B cell (primary cell): Measurements from ENCODE around the gene STAT5B. TPM values are rescaled to one million over a fixed set of nuclear protein-coding genes. Genes with fewer than 3 reads are reported as not detected.

Experiments used
- ATAC-seq: fragments of 200-7000 bp; cut with Tn5 transposase; one replicate; pipeline ENCODE4 v1.10.0; 2021; ENCODE audit warnings: low read depth, mild to moderate bottlenecking, moderate number of reproducible peaks, moderate library complexity
- CTCF ChIA-PET: fragments of 350-600 bp; sonication (Branson Sonifier 250); formaldehyde crosslinking; loops from one replicate; lab custom pipeline; 2021; ENCODE audit warnings: antibody characterized with exemption, inconsistent platforms; lab: Charles Lee
- POLR2A ChIA-PET: fragments of 350-600 bp; sonication (Branson Sonifier 250); formaldehyde crosslinking; loops from one replicate; lab custom pipeline; 2021; ENCODE audit warnings: antibody characterized with exemption; lab: Charles Lee
- DNase-seq: peaks from one replicate; pipeline ENCODE4 v3.0.0; 2013
- H2AFZ ChIP-seq: 2 replicates; pipeline ENCODE4 v1.6.1; 2012; ENCODE audit warnings: mild to moderate bottlenecking, low read depth, low read length; ENCODE audit not compliant: insufficient read depth, poor library complexity, severe bottlenecking
- H3K27ac ChIP-seq, 2 donors: 1 replicate in 1 of 2; 2 replicates in 1 of 2; pipeline ENCODE4 v1.5.1; 2012 to 2013; ENCODE audit warnings: low read length in 2 of 2, mild to moderate bottlenecking in 2 of 2, moderate library complexity in 1 of 2
- H3K27me3 ChIP-seq, 4 experiments: fragments of 200-600 bp in 1 of 4; sonication (generic) in 1 of 4; replicated peaks in 1 of 4; 1 replicate in 2 of 4; 2 replicates in 2 of 4; pipeline versions ENCODE4 v1.6.1 to v1.7.0; 2013 to 2016; ENCODE audit warnings: low read length in 3 of 4, mild to moderate bottlenecking in 2 of 4, mixed read lengths in 1 of 4, moderate library complexity in 1 of 4; ENCODE audit not compliant: insufficient read depth in 4 of 4, control insufficient read depth in 3 of 4; ENCODE audit errors: control extremely low read depth in 1 of 4
- H3K36me3 ChIP-seq, 2 experiments: replicated peaks in 1 of 2; 1 replicate in 1 of 2; 2 replicates in 1 of 2; pipeline versions ENCODE4 v1.6.1 to v1.7.1; 2013; ENCODE audit warnings: low read length in 1 of 2; ENCODE audit not compliant: insufficient read depth in 2 of 2, control insufficient read depth in 1 of 2; ENCODE audit errors: control extremely low read depth in 1 of 2, extremely low read depth in 1 of 2
- H3K4me1 ChIP-seq, 2 donors: fragments of 200-600 bp in 1 of 2; sonication (generic) in 1 of 2; 1 replicate in 1 of 2; 2 replicates in 1 of 2; pipeline versions ENCODE4 v1.5.1 to v1.6.1; 2013 to 2017; ENCODE audit warnings: low read length in 2 of 2; ENCODE audit not compliant: control insufficient read depth in 2 of 2, insufficient read depth in 2 of 2
- H3K4me2 ChIP-seq: replicated peaks from 2 replicates; pipeline ENCODE3; 2012; ENCODE audit warnings: mild to moderate bottlenecking, low read depth, low read length; ENCODE audit not compliant: poor library complexity, severe bottlenecking
- H3K4me3 ChIP-seq, 5 experiments: fragments of 200-600 bp in 1 of 5; sonication (generic) in 1 of 5; 1 replicate in 3 of 5; 2 replicates in 2 of 5; pipeline versions ENCODE4 v1.5.1 to v1.7.0; 2011 to 2016; ENCODE audit warnings: low read length in 4 of 5, mild to moderate bottlenecking in 4 of 5, low read depth in 2 of 5, control low read depth in 1 of 5, moderate library complexity in 1 of 5; ENCODE audit not compliant: insufficient read depth in 1 of 5; ENCODE audit errors: control extremely low read depth in 1 of 5, extremely low read depth in 1 of 5
- H3K79me2 ChIP-seq: fragments of 200-600 bp; sonication (generic); one replicate; pipeline ENCODE4 v1.6.0; 2016; ENCODE audit warnings: low read length; ENCODE audit not compliant: control insufficient read depth, insufficient read depth
- H3K9ac ChIP-seq: fragments of 200-600 bp; sonication (generic); 2 replicates; pipeline ENCODE4 v1.6.1; 2017; ENCODE audit warnings: mild to moderate bottlenecking, low read length, moderate library complexity
- H3K9me3 ChIP-seq, 3 donors: one replicate each; pipeline versions ENCODE4 v1.6.1 to v1.7.1; 2013; ENCODE audit warnings: low read length in 2 of 3; ENCODE audit not compliant: control insufficient read depth in 2 of 3, insufficient read depth in 1 of 3; ENCODE audit errors: control extremely low read depth in 1 of 3
- H4K20me1 ChIP-seq: 2 replicates; pipeline ENCODE4 v1.6.0; 2012; ENCODE audit warnings: mild to moderate bottlenecking, low read length; ENCODE audit not compliant: insufficient read depth, control insufficient read depth, poor library complexity, severe bottlenecking
- H3K27ac Mint-ChIP-seq: one replicate; pipeline ENCODE4 v1.8.0; 2021; ENCODE audit warnings: mixed read lengths
- H3K27me3 Mint-ChIP-seq: one replicate; pipeline ENCODE4 v1.8.0; 2021; ENCODE audit warnings: mixed read lengths
- H3K4me1 Mint-ChIP-seq: one replicate; pipeline ENCODE4 v1.8.0; 2021; ENCODE audit warnings: mixed read lengths
- H3K4me3 Mint-ChIP-seq: one replicate; pipeline ENCODE4 v1.8.0; 2021; ENCODE audit warnings: mixed read lengths
- H3K9me3 Mint-ChIP-seq: one replicate; pipeline ENCODE4 v1.8.0; 2022; ENCODE audit warnings: mixed read lengths; ENCODE audit not compliant: insufficient read depth
- CTCF ChIP-seq: fragments of 200-600 bp; IDR thresholded peaks from one replicate; pipeline ENCODE4 v1.8.0; 2022; ENCODE audit warnings: antibody characterized with exemption, mild to moderate bottlenecking
- EZH2 ChIP-seq: IDR thresholded peaks from 2 replicates; pipeline ENCODE4 v1.6.1; 2012; ENCODE audit warnings: borderline replicate concordance, low read depth, mild to moderate bottlenecking, moderate library complexity, low read length; ENCODE audit not compliant: insufficient read depth, poor library complexity, severe bottlenecking
- WGBS: methylation state at CpG from one replicate; pipeline ENCODE4 v1.1.5; 2013; ENCODE audit warnings: missing lambda C conversion rate; ENCODE audit not compliant: insufficient coverage; 5-methylcytosine and 5-hydroxymethylcytosine counted together
- intact Hi-C: fragments of 100-400 bp; cut with micrococcal nuclease; formaldehyde crosslinking; loops from one replicate; pipeline ENCODE4 v1.10.0; 2022
- polyA plus RNA-seq: library from polyadenylated mRNA; depleted of rRNA; stranded (reverse); fragments of >200 nt; gene quantifications from 2 replicates; pipeline ENCODE4 v1.2.3, GENCODE V29; 2012
- total RNA-seq, 2 donors: library from RNA; stranded (reverse); fragments of 120-200 nt in 1 of 2; gene quantifications; 1 replicate in 1 of 2; 2 replicates in 1 of 2; pipeline versions ENCODE4 v1.2.3 to v1.2.4, GENCODE V29; 2013 to 2022

STAT5B gene
- total and polyA plus RNA-seq, 2 donors (not counting 1 experiment from before 2014, with no cell fraction given), result 70.0 to 103 TPM

- intact Hi-C loops, result no loop called here
- no CpG with 5 or more reads among the region's 4 CpGs for WGBS
- Histone ChIP-seq H3K79me2 (peaks cover 65% of the 10 kb centered on the region), H3K27me3 (no peaks in the 10 kb centered on the region), H3K36me3 (no peaks in the 10 kb centered on the region), H3K9ac (no peak overlapping the region), H3K4me3 (no peak overlapping the region), H4K20me1 (no peaks in the 10 kb centered on the region), H3K27ac (no peak overlapping the region), H3K4me1 (peaks cover 11 to 18% of the 10 kb centered on the region in 2 donors), H2AFZ (no peak overlapping the region), H3K4me2 (no peak overlapping the region), H3K9me3 (no peaks in the 10 kb centered on the region)
- CTCF ChIA-PET, result interaction anchor here (0.6 to 2.0 kb wide), 2 partner anchors 36 to 182 kb away, joined by 3 to 4 read pairs; partner anchors contain the start of gene STAT5A
- Mint-ChIP-seq H3K4me1 (peaks cover 40% of the 10 kb centered on the region), H3K27me3 (no peaks in the 10 kb centered on the region), H3K4me3 (no peak overlapping the region), H3K9me3 (no peaks in the 10 kb centered on the region), H3K27ac (no peak overlapping the region)
- DNase-seq, result no peak
- POLR2A ChIA-PET, result interaction anchor here (0.6 kb wide), 1 partner anchor 16 kb away, joined by 3 read pairs; no protein-coding TSS in a partner anchor
- no peak for TF ChIP-seq CTCF
- no peak for TF ChIP-seq EZH2
- no peak for ATAC-seq
Measured at GRCh38 chr17:42252597-42253550, 23.3 kb downstream of the STAT5B start.

GRCh38 chr17:42251115-42251514 is 25.1 kb downstream of the STAT5B start:
- Histone ChIP-seq H3K9ac (no peak overlapping the region), H3K9me3 (no peaks in the 10 kb centered on the region), H3K27me3 (no peaks in the 10 kb centered on the region), H3K4me1 (peaks cover 20 to 24% of the 10 kb centered on the region in 2 donors), H3K27ac (no peak overlapping the region), H4K20me1 (no peaks in the 10 kb centered on the region), H2AFZ (no peak overlapping the region), H3K4me3 (no peak overlapping the region), H3K4me2 (no peak overlapping the region), H3K79me2 (peaks cover 73% of the 10 kb centered on the region), H3K36me3 (no peaks in the 10 kb centered on the region)
- ATAC-seq, result no peak
- intact Hi-C loops, result no loop called here
- Mint-ChIP-seq H3K4me3 (no peak overlapping the region), H3K27me3 (no peaks in the 10 kb centered on the region), H3K9me3 (no peaks in the 10 kb centered on the region), H3K4me1 (peaks cover 51% of the 10 kb centered on the region), H3K27ac (no peak overlapping the region)
- no peak for DNase-seq
- ChIA-PET POLR2A (interaction anchor here (0.7 kb wide), 2 partner anchors 11 to 792 kb away, joined by 3 to 4 read pairs; no protein-coding TSS in a partner anchor), CTCF (interaction anchor here (0.7 to 2.0 kb wide), 7 partner anchors 23 to 284 kb away, joined by 3 to 4 read pairs (median 3); partner anchors contain the start of gene STAT5A)
- TF ChIP-seq EZH2, result no peak
- TF ChIP-seq CTCF, result no peak
- WGBS, result no CpG with 5 or more reads among the region's 2 CpGs
